Lung (tissue), 12 donors: Measurements from ENCODE around the gene DCDC1. TPM values are rescaled to one million over a fixed set of nuclear protein-coding genes. Genes with fewer than 3 reads are reported as not detected.

Experiments used
- ATAC-seq: fragments of 200-7000 bp; cut with Tn5 transposase; one replicate; pipeline ENCODE4 v1.9.1; 2020; ENCODE audit warnings: moderate number of reproducible peaks; ENCODE audit not compliant: insufficient read depth, low FRiP score
- DNase-seq, 3 donors: peaks; one replicate each; pipeline ENCODE4 v3.0.0-alpha.2; 2013 to 2017
- H3K27ac ChIP-seq, 2 donors: one replicate each; pipeline ENCODE4 v1.5.1; 2013; ENCODE audit warnings: mild to moderate bottlenecking in 2 of 2, moderate library complexity in 2 of 2, control low read depth in 1 of 2, inconsistent platforms in 1 of 2, low read depth in 1 of 2, low read length in 1 of 2
- H3K27me3 ChIP-seq, 3 donors: one replicate each; pipeline ENCODE4 v1.5.1; 2013; ENCODE audit warnings: low read length in 2 of 3; ENCODE audit not compliant: control insufficient read depth in 3 of 3, insufficient read depth in 3 of 3
- H3K36me3 ChIP-seq, 4 donors: one replicate each; pipeline ENCODE4 v1.5.1; 2013; ENCODE audit warnings: low read length in 4 of 4, mild to moderate bottlenecking in 1 of 4, moderate library complexity in 1 of 4; ENCODE audit not compliant: control insufficient read depth in 4 of 4, insufficient read depth in 4 of 4
- H3K4me1 ChIP-seq, 5 donors: one replicate each; pipeline ENCODE4 v1.5.1; 2013; ENCODE audit warnings: low read length in 5 of 5, mild to moderate bottlenecking in 2 of 5, moderate library complexity in 1 of 5; ENCODE audit not compliant: control insufficient read depth in 5 of 5, insufficient read depth in 5 of 5
- H3K4me3 ChIP-seq: one replicate; pipeline ENCODE4 v1.5.1; 2013; ENCODE audit warnings: mild to moderate bottlenecking, control low read depth, moderate library complexity
- H3K9ac ChIP-seq, 2 donors: one replicate each; pipeline ENCODE4 v1.5.1; 2013; ENCODE audit warnings: low read length in 2 of 2, control low read depth in 1 of 2; ENCODE audit not compliant: insufficient read depth in 1 of 2
- H3K9me3 ChIP-seq, 4 donors: one replicate each; pipeline ENCODE4 v1.5.1; 2013; ENCODE audit warnings: low read length in 3 of 4, mild to moderate bottlenecking in 1 of 4, moderate library complexity in 1 of 4; ENCODE audit not compliant: control insufficient read depth in 4 of 4, insufficient read depth in 3 of 4
- WGBS, 2 donors: extraction: QIAGEN DNeasy Blood & Tissue Kit; methylation state at CpG; one replicate each; pipeline ENCODE4 v1.1.7; 2013; 5-methylcytosine and 5-hydroxymethylcytosine counted together
- polyA plus RNA-seq, 2 donors: library from polyadenylated mRNA; stranded (reverse); fragments of 200-250 nt; gene quantifications; one replicate each; pipeline ENCODE4 v1.2.1, GENCODE V29; 2013
- total RNA-seq, 2 donors: library from RNA; depleted of rRNA in 1 of 2; stranded (reverse); fragments of >200 nt in 1 of 2; gene quantifications; one replicate each; pipeline ENCODE4 v1.2.1, GENCODE V29; 2014 to 2021
- TF ChIP-seq, protein P1 (sequence below): IDR thresholded peaks from 2 replicates; pipeline ENCODE4 v1.5.1; 2012; ENCODE audit warnings: mild to moderate bottlenecking; ENCODE audit errors: control extremely low read depth, extremely low read depth
- donor health status: control.
- donor health status: control.
- donor health status: Bipolar disorder and iron deficiency.
- donor health status: healthy.
- donor health status: DM: yes; HTN: yes; CAD: no.

DCDC1 gene
- total and polyA plus RNA-seq, 4 donors, result 0.47 to 20.6 (median 4.7) TPM

- DNase-seq (no peak), ATAC-seq (no peak)
- H3K27ac ChIP-seq, result no peak overlapping the region
- H3K36me3 ChIP-seq, result no peaks in the 10 kb centered on the region
- no peak overlapping the region for H3K4me3 ChIP-seq
- H3K27me3 ChIP-seq, result no peaks in the 10 kb centered on the region
- H3K4me1 ChIP-seq, result peaks cover 0 to 14% (median 3%) of the 10 kb centered on the region in 5 donors
- 70 to 84% methylated on average over 3 of the region's 3 CpGs for WGBS, 2 donors
- H3K9me3 ChIP-seq, result no peaks in the 10 kb centered on the region
- H3K9ac ChIP-seq, result no peak overlapping the region
- TF ChIP-seq, protein P1, sequence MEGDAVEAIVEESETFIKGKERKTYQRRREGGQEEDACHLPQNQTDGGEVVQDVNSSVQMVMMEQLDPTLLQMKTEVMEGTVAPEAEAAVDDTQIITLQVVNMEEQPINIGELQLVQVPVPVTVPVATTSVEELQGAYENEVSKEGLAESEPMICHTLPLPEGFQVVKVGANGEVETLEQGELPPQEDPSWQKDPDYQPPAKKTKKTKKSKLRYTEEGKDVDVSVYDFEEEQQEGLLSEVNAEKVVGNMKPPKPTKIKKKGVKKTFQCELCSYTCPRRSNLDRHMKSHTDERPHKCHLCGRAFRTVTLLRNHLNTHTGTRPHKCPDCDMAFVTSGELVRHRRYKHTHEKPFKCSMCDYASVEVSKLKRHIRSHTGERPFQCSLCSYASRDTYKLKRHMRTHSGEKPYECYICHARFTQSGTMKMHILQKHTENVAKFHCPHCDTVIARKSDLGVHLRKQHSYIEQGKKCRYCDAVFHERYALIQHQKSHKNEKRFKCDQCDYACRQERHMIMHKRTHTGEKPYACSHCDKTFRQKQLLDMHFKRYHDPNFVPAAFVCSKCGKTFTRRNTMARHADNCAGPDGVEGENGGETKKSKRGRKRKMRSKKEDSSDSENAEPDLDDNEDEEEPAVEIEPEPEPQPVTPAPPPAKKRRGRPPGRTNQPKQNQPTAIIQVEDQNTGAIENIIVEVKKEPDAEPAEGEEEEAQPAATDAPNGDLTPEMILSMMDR, result no peak
Measured at GRCh38 chr11:30984827-30985226, 384.7 kb downstream of the DCDC1 start.

DNA sequence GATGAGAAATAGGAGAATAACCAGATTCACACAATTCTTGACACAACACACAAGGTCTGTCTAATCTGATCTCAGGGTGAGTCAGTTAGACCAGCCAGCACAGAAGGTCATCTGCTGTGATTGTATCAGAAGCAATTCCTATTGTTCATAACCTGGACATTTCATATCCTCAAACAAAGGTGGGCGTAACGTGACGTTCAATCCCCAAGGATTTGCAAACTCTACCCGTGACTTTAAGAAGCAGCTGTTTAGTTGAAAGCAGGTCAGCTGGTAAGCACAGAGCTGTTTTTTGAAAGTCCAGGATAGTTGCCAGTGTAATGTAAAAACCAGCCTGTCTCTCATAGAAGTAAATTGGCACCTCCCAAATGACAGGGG, 385.1 kb downstream of the DCDC1 start:
- no peaks in the 10 kb centered on the region for H3K27me3 ChIP-seq
- ATAC-seq (no peak), DNase-seq (peak in 2 of 3 donors; percentile 21 to 27)

DNA sequence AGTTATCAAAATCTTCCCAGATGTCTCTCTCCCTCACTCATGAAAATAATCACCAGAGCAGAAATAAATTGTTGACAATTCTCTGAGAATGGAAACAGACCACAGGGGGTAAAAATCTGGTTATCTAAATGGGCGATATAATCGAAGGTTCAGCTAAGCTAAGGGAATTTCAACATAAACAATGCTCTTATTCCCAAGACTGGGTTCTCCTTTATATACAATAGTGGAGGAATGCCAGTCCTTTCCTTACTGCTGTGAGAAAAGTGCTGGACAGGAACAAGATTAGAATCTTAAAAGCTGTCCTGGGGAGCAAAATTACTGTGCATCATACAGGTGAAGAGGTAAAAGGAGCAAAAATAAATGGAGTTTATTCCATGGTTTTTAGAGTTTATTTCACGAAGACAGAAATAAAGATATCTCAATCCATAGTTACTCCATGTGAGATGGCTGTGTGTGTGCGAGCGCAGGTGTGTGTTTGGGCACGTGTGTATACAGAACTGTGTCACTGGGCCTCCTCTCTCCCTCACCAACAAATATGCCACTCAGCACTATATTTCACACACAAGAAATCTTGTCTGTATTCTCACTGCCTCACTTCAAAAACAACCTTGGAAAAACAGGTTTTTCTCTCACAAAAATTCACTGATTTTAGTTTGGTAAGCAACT, 385.6 kb downstream of the DCDC1 start:
- 72 to 74% methylated on average over 6 of the region's 6 CpGs for WGBS, 2 donors
- Histone ChIP-seq H3K36me3 (no peaks in the 10 kb centered on the region), H3K4me1 (peaks cover 0 to 14% (median 3%) of the 10 kb centered on the region in 5 donors), H3K4me3 (no peak overlapping the region), H3K9ac (no peak overlapping the region), H3K27me3 (no peaks in the 10 kb centered on the region), H3K9me3 (no peaks in the 10 kb centered on the region), H3K27ac (no peak overlapping the region)
- ATAC-seq (no peak), DNase-seq (no peak)
- TF ChIP-seq, protein P1, result no peak

More for the DNA sequence above, 385.1 kb downstream of the DCDC1 start:
- 68 to 77% methylated on average over 4 of the region's 4 CpGs for WGBS, 2 donors
- no peak overlapping the region for H3K9ac ChIP-seq
- no peak overlapping the region for H3K27ac ChIP-seq
- H3K9me3 ChIP-seq, result no peaks in the 10 kb centered on the region
- H3K36me3 ChIP-seq, result no peaks in the 10 kb centered on the region
- peaks cover 0 to 14% (median 3%) of the 10 kb centered on the region in 5 donors for H3K4me1 ChIP-seq
- no peak overlapping the region for H3K4me3 ChIP-seq
- TF ChIP-seq, protein P1, result no peak
